Natural killer cell (primary cell): ENCODE results near the gene HS6ST3. TPM values are rescaled to one million over a fixed set of nuclear protein-coding genes. Genes with fewer than 3 reads are reported as not detected.

Experiments
- ATAC-seq, 3 donors: fragments of 150-1000 bp in 2 of 3; fragments of 200-7000 bp in 1 of 3; cut with Tn5 transposase; 1 replicate in 1 of 3; 2 replicates in 2 of 3; pipeline ENCODE4 v1.10.0; 2021; ENCODE audit warnings: mild to moderate bottlenecking in 2 of 3, moderate library complexity in 2 of 3
- DNase-seq, 2 donors: peaks; one replicate each; pipeline versions ENCODE4 v3.0.0 to v3.0.0-alpha.2; 2013 to 2021; ENCODE audit warnings: mixed read lengths in 1 of 2
- H3K27ac ChIP-seq: one replicate; pipeline ENCODE4 v1.5.1; 2013; ENCODE audit warnings: mild to moderate bottlenecking, low read length
- H3K27me3 ChIP-seq: one replicate; pipeline ENCODE4 v1.6.1; 2013; ENCODE audit warnings: low read length; ENCODE audit not compliant: control insufficient read depth, insufficient read depth
- H3K36me3 ChIP-seq: one replicate; pipeline ENCODE4 v1.6.1; 2013; ENCODE audit warnings: low read length; ENCODE audit not compliant: control insufficient read depth, insufficient read depth
- H3K4me1 ChIP-seq: one replicate; pipeline ENCODE4 v1.6.1; 2013; ENCODE audit warnings: low read length; ENCODE audit not compliant: control insufficient read depth, insufficient read depth
- H3K4me3 ChIP-seq: one replicate; pipeline ENCODE4 v1.5.1; 2013; ENCODE audit warnings: low read length
- H3K9me3 ChIP-seq: one replicate; pipeline ENCODE4 v1.6.1; 2013; ENCODE audit warnings: low read length; ENCODE audit not compliant: control insufficient read depth, insufficient read depth
- H3K27ac Mint-ChIP-seq, 2 donors: one replicate each; pipeline ENCODE4 v1.8.0; 2022; ENCODE audit warnings: mild to moderate bottlenecking in 2 of 2, mixed read lengths in 2 of 2, moderate library complexity in 1 of 2
- H3K27me3 Mint-ChIP-seq, 2 donors: one replicate each; pipeline ENCODE4 v1.8.0; 2022; ENCODE audit warnings: low read depth in 2 of 2, mixed read lengths in 2 of 2
- H3K36me3 Mint-ChIP-seq: one replicate; pipeline ENCODE4 v1.8.0; 2022; ENCODE audit warnings: mixed read lengths
- H3K4me1 Mint-ChIP-seq, 2 donors: one replicate each; pipeline ENCODE4 v1.8.0; 2022; ENCODE audit warnings: mixed read lengths in 2 of 2
- H3K4me3 Mint-ChIP-seq: one replicate; pipeline ENCODE4 v1.8.0; 2022; ENCODE audit warnings: mild to moderate bottlenecking, moderate library complexity, mixed read lengths
- H3K9me3 Mint-ChIP-seq, 2 donors: one replicate each; pipeline ENCODE4 v1.8.0; 2022; ENCODE audit warnings: mixed read lengths in 2 of 2
- WGBS: methylation state at CpG from one replicate; pipeline ENCODE4 v1.1.7; 2013; ENCODE audit warnings: missing lambda C conversion rate; ENCODE audit not compliant: insufficient coverage; 5-methylcytosine and 5-hydroxymethylcytosine counted together
- intact Hi-C: fragments of 100-400 bp; cut with micrococcal nuclease; formaldehyde crosslinking; loops from one replicate; pipeline ENCODE4 v1.14.2; 2022
- total RNA-seq, 4 donors: library from RNA; stranded (reverse); fragments of 120-200 nt in 1 of 4; gene quantifications; one replicate each; pipeline versions ENCODE4 v1.2.3 to v1.2.4, GENCODE V29; 2013 to 2022
- TF ChIP-seq, protein P1 (sequence below): fragments of 200-600 bp; IDR thresholded peaks from one replicate; pipeline ENCODE4 v1.8.0; 2022; ENCODE audit warnings: antibody characterized with exemption

The HS6ST3 gene
- total RNA-seq, 3 donors from 2014 or later (not counting 1 experiment from before 2014, with no cell fraction given), result not detected

- H3K27me3 Mint-ChIP-seq, result no peaks in the 10 kb centered on the region
- H3K27me3 ChIP-seq, result no peaks in the 10 kb centered on the region
- no peak overlapping the region for H3K4me3 ChIP-seq
- H3K27ac Mint-ChIP-seq, result no peak overlapping the region
- H3K9me3 ChIP-seq, result peaks cover 10% of the 10 kb centered on the region
- no peaks in the 10 kb centered on the region for H3K4me1 ChIP-seq
- H3K36me3 Mint-ChIP-seq, result no peaks in the 10 kb centered on the region
- H3K4me1 Mint-ChIP-seq, result no peaks in the 10 kb centered on the region
- peaks cover 14 to 17% of the 10 kb centered on the region in 2 donors for H3K9me3 Mint-ChIP-seq
- no peak for ATAC-seq
- TF ChIP-seq, protein P1, sequence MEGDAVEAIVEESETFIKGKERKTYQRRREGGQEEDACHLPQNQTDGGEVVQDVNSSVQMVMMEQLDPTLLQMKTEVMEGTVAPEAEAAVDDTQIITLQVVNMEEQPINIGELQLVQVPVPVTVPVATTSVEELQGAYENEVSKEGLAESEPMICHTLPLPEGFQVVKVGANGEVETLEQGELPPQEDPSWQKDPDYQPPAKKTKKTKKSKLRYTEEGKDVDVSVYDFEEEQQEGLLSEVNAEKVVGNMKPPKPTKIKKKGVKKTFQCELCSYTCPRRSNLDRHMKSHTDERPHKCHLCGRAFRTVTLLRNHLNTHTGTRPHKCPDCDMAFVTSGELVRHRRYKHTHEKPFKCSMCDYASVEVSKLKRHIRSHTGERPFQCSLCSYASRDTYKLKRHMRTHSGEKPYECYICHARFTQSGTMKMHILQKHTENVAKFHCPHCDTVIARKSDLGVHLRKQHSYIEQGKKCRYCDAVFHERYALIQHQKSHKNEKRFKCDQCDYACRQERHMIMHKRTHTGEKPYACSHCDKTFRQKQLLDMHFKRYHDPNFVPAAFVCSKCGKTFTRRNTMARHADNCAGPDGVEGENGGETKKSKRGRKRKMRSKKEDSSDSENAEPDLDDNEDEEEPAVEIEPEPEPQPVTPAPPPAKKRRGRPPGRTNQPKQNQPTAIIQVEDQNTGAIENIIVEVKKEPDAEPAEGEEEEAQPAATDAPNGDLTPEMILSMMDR, result no peak
- no peak overlapping the region for H3K4me3 Mint-ChIP-seq
- no peak overlapping the region for H3K27ac ChIP-seq
- no peaks in the 10 kb centered on the region for H3K36me3 ChIP-seq
- intact Hi-C loops, result no loop called here
- no peak for DNase-seq
These were observed 587.1 kb downstream of the HS6ST3 start for GRCh38 chr13:96677029-96677428.

GRCh38 chr13:96678801-96679200 lies 588.9 kb downstream of the HS6ST3 start:
- Histone ChIP-seq H3K9me3 (peaks cover 10% of the 10 kb centered on the region), H3K27ac (no peak overlapping the region), H3K27me3 (no peaks in the 10 kb centered on the region), H3K36me3 (no peaks in the 10 kb centered on the region), H3K4me3 (no peak overlapping the region), H3K4me1 (no peaks in the 10 kb centered on the region)
- no peaks in the 10 kb centered on the region for H3K27me3 Mint-ChIP-seq
- H3K9me3 Mint-ChIP-seq, result peaks cover 12 to 14% of the 10 kb centered on the region in 2 donors
- intact Hi-C loops, result no loop called here
- TF ChIP-seq, protein P1, result no peak
- 75% methylated on average over 2 of the region's 2 CpGs for WGBS
- no peak overlapping the region for H3K27ac Mint-ChIP-seq
- no peak overlapping the region for H3K4me3 Mint-ChIP-seq
- H3K4me1 Mint-ChIP-seq, result no peaks in the 10 kb centered on the region
- H3K36me3 Mint-ChIP-seq, result no peaks in the 10 kb centered on the region
- ATAC-seq (no peak), DNase-seq (no peak)

- Mint-ChIP-seq H3K36me3 (no peaks in the 10 kb centered on the region), H3K27ac (no peak overlapping the region), H3K4me3 (no peak overlapping the region), H3K4me1 (no peaks in the 10 kb centered on the region), H3K27me3 (no peaks in the 10 kb centered on the region), H3K9me3 (peaks cover 10 to 12% of the 10 kb centered on the region in 2 donors)
- ATAC-seq (no peak), DNase-seq (no peak)
- Histone ChIP-seq H3K27me3 (no peaks in the 10 kb centered on the region), H3K27ac (no peak overlapping the region), H3K9me3 (peaks cover 10% of the 10 kb centered on the region), H3K4me1 (no peaks in the 10 kb centered on the region), H3K36me3 (no peaks in the 10 kb centered on the region), H3K4me3 (no peak overlapping the region)
- WGBS, result 90% methylated on average over 4 of the region's 5 CpGs
- TF ChIP-seq, protein P1, result no peak
- intact Hi-C loops, result no loop called here
These were observed 591.0 kb downstream of the HS6ST3 start for GRCh38 chr13:96680898-96681297.

- Mint-ChIP-seq H3K4me1 (no peaks in the 10 kb centered on the region), H3K36me3 (no peaks in the 10 kb centered on the region), H3K9me3 (peaks cover 12 to 15% of the 10 kb centered on the region in 2 donors), H3K27me3 (no peaks in the 10 kb centered on the region), H3K4me3 (no peak overlapping the region), H3K27ac (no peak overlapping the region)
- DNase-seq, result no peak
- Histone ChIP-seq H3K4me3 (no peak overlapping the region), H3K9me3 (peaks cover 10% of the 10 kb centered on the region), H3K36me3 (no peaks in the 10 kb centered on the region), H3K4me1 (no peaks in the 10 kb centered on the region), H3K27me3 (no peaks in the 10 kb centered on the region), H3K27ac (no peak overlapping the region)
- intact Hi-C loops, result no loop called here
- no peak for ATAC-seq
- TF ChIP-seq, protein P1, result no peak
These were observed 591.9 kb downstream of the HS6ST3 start for GRCh38 chr13:96681766-96682165.
